Muscle layer of colon (tissue), 2 donors: ENCODE measurements around the gene FBXO36.
"Not testable (repeated sequence)": the region's sequence is repeated elsewhere in the genome, so short reads cannot be mapped to it uniquely, and the experiment has no call there.

ENCODE experiments used
- H3K27ac ChIP-seq: one replicate; pipeline ENCODE4 v1.7.0; 2013; ENCODE audit warnings: low read depth, mild to moderate bottlenecking, low read length, moderate library complexity
- H3K27me3 ChIP-seq, 2 donors: one replicate each; pipeline ENCODE4 v1.7.0; 2013; ENCODE audit warnings: low read length in 2 of 2, mild to moderate bottlenecking in 2 of 2; ENCODE audit not compliant: insufficient read depth in 2 of 2, control insufficient read depth in 1 of 2
- H3K36me3 ChIP-seq: one replicate; pipeline ENCODE4 v1.7.0; 2013; ENCODE audit warnings: mild to moderate bottlenecking, low read length; ENCODE audit not compliant: insufficient read depth
- H3K4me1 ChIP-seq: one replicate; pipeline ENCODE4 v1.7.0; 2013; ENCODE audit warnings: mild to moderate bottlenecking, low read length; ENCODE audit not compliant: insufficient read depth
- H3K4me3 ChIP-seq, 2 donors: one replicate each; pipeline ENCODE4 v1.7.0; 2013; ENCODE audit warnings: low read length in 2 of 2, low read depth in 1 of 2, mild to moderate bottlenecking in 1 of 2, moderate library complexity in 1 of 2
- H3K9ac ChIP-seq: one replicate; pipeline ENCODE4 v1.7.0; 2013; ENCODE audit warnings: low read length
- H3K9me3 ChIP-seq: one replicate; pipeline ENCODE4 v1.7.0; 2013; ENCODE audit warnings: mild to moderate bottlenecking, low read length
- donor health status: abdominal sarcoma.
- donor health status: Adenocarcinoma of cecum.

FBXO36 gene

DNA sequence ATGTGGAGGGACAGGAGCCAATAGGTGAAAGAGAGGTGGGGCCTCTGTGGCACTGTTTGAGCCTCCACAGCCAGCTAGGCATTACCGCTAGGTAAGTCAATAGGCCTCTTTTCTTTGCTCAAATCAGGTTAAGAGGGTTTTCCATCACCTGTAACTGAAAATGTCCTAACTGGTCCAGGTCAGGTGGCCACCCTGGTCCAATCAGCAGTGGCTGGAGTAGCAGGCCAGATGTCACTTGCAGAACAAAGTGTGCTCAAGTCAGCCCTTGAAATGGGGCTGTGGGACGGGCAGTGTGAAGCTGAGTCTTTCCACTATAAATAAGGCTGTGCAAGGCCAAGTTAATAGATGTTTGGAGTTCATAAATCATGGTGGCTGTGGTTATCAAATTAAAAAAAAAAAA, 20.9 kb downstream of the FBXO36 start:
- Histone ChIP-seq H3K9ac (no peak overlapping the region), H3K4me1 (peaks cover 7% of the 10 kb centered on the region), H3K36me3 (no peaks in the 10 kb centered on the region), H3K27me3 (no peaks in the 10 kb centered on the region), H3K27ac (no peak overlapping the region), H3K4me3 (no peak overlapping the region), H3K9me3 (no peaks in the 10 kb centered on the region)

DNA sequence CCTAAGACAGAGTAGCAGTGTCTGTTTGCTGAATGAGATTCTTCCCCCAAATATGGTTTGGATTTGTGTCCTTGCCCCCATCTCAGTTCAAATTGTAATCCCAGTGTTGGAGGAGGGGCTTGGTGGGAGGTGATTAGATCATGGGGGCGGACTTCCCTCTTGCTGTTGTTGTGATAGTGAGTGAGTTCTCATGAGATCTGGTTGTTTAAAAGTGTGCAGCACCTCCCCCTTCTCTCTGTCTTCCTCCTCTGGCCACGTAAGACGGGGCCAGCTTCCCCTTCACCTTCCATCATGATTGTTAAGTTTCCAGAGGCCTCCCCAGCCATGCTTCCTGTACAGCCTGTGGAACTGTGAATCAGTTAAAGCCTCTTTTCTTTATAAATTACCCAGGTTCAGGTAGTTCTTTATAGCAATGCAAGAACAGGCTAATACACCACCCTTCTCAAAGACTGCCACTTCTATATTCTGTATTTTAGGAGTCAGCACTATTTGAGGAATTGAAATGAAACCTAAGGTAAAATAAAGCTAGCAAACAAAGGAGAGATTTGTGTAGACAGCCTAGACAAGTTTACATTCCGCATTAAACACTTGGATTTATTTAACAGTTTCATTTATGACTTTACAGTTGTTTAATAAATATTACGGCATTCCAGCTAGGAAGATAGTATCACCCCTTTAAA, 21.6 kb downstream of the FBXO36 start:
- H3K36me3 ChIP-seq: no peaks in the 10 kb centered on the region
- no peaks in the 10 kb centered on the region for H3K9me3 ChIP-seq
- no peak overlapping the region for H3K4me3 ChIP-seq
- H3K9ac ChIP-seq: no peak overlapping the region
- H3K27ac ChIP-seq: no peak overlapping the region
- no peaks in the 10 kb centered on the region for H3K27me3 ChIP-seq
- H3K4me1 ChIP-seq: peaks cover 7% of the 10 kb centered on the region

GRCh38 chr2:229945975-229946374, 23.7 kb downstream of the FBXO36 start:
- H3K36me3 ChIP-seq: no peaks in the 10 kb centered on the region
- H3K4me1 ChIP-seq: peaks cover 7% of the 10 kb centered on the region
- H3K27ac ChIP-seq: no peak overlapping the region
- H3K9me3 ChIP-seq: no peaks in the 10 kb centered on the region
- no peak overlapping the region for H3K9ac ChIP-seq
- H3K27me3 ChIP-seq: no peaks in the 10 kb centered on the region
- H3K4me3 ChIP-seq: no peak overlapping the region

GRCh38 chr2:229947544-229947943, 25.2 kb downstream of the FBXO36 start:
- Histone ChIP-seq H3K27me3 (no peaks in the 10 kb centered on the region), H3K9ac (no peak overlapping the region), H3K36me3 (no peaks in the 10 kb centered on the region), H3K9me3 (no peaks in the 10 kb centered on the region), H3K27ac (no peak overlapping the region), H3K4me1 (peaks cover 7% of the 10 kb centered on the region), H3K4me3 (no peak overlapping the region)

DNA sequence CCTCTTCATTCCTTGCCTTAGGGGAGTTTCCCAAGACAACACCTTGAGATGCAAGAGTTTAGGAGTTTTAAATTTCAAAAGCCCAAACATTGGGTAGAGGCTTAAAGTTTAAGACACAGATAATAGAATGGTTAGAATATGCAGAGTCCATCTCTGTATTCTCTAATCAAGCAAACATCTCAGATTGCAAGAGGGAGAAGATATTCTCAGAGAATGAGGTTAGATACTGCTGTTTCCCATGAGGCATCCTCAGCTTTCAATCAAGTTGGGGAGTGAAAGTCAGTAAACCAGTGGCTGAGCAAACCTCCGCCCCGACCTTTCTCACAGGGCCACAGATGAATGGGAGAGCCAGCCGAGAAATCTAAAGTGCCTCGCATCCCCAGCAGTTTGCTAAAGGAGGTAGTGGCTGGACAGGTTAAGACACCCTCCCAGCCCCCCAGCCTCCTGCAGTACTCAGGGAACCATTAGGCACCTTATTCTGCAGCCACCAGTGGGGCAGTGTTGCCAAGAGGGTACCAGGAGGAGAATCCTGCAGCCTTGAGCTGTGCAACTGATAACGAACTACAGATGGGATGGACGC, 30.0 kb downstream of the FBXO36 start:
- no peaks in the 10 kb centered on the region for H3K27me3 ChIP-seq
- no peak overlapping the region for H3K9ac ChIP-seq
- no peaks in the 10 kb centered on the region for H3K36me3 ChIP-seq
- no peaks in the 10 kb centered on the region for H3K9me3 ChIP-seq
- no peak overlapping the region for H3K27ac ChIP-seq
- no peak overlapping the region for H3K4me3 ChIP-seq
- H3K4me1 ChIP-seq: no peaks in the 10 kb centered on the region

DNA sequence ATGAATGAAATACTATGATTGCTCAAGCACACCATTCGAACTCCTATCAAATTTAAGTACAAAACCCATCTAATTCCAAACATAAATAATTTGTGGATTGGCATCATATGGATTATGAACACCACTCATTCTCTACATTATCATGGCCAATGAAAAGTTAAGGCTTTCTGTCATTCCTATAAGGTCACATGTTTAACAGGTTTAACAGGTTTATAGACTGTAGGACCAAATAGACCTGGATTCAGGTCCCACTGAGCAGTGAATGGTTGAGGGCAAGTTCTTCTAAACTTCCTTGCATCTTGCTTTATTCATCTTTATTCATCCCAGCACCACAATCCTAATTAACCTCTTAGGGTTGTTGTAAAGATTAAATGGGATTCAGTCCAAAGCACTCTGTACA, 33.4 kb downstream of the FBXO36 start:
- H3K9me3 ChIP-seq: no peaks in the 10 kb centered on the region
- H3K36me3 ChIP-seq: no peaks in the 10 kb centered on the region
- H3K9ac ChIP-seq: no peak overlapping the region
- H3K4me1 ChIP-seq: no peaks in the 10 kb centered on the region
- H3K27me3 ChIP-seq: no peaks in the 10 kb centered on the region
- no peak overlapping the region for H3K4me3 ChIP-seq
- no peak overlapping the region for H3K27ac ChIP-seq

DNA sequence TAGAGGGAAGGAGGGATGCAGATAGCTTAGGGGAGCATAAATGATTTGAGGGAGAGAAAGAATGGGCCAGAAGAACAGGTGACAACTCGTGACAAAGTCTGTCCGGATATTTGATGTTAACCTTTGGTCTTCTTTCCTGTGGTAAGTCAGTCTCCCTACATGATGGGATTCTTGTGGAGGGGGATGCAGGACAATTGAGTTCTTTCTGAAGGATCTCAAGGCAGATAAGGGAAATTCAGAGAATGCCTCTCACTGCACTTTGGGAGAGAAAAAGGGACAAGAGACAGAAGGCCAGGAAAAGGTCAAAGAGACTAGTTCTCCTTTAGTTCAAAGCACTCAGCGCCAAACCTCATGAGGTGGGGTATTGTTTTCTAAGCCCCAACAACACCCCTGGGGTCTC, 34.2 kb downstream of the FBXO36 start:
- Histone ChIP-seq H3K36me3 (no peaks in the 10 kb centered on the region), H3K4me3 (no peak overlapping the region), H3K4me1 (no peaks in the 10 kb centered on the region), H3K9ac (no peak overlapping the region), H3K9me3 (no peaks in the 10 kb centered on the region), H3K27me3 (no peaks in the 10 kb centered on the region), H3K27ac (no peak overlapping the region)

- H3K4me3 ChIP-seq, H3K27ac ChIP-seq, H3K9me3 ChIP-seq, H3K4me1 ChIP-seq, H3K27me3 ChIP-seq, H3K9ac ChIP-seq, H3K36me3 ChIP-seq: not testable (repeated sequence)
Observed at GRCh38 chr2:229963596-229963995, 41.3 kb downstream of the FBXO36 start.

GRCh38 chr2:229969921-229970320, 47.6 kb downstream of the FBXO36 start:
- Histone ChIP-seq H3K4me1 (peaks cover 8% of the 10 kb centered on the region), H3K36me3 (no peaks in the 10 kb centered on the region), H3K27ac (no peak overlapping the region)

DNA sequence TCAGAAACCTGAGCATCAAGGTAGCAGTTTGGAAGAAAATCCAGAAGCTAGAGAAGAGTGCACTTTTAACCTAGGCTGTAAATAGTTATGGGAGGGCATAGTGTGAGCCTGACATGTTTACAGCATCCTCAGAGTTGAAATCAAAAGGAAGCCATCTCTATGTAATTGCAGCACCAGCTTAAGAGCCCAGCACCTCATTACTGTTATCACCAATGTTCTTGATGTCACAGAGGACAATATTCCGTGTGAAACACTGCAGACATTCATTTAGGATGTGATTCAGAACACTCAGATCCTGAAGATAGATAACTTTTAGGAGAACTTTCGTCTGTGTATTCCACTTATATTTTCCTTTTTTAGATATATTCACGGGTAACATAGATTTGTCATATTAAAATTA, 48.1 kb downstream of the FBXO36 start:
- no peaks in the 10 kb centered on the region for H3K9me3 ChIP-seq
- H3K9ac ChIP-seq: no peak overlapping the region
- no peak overlapping the region for H3K27ac ChIP-seq
- peaks cover 8% of the 10 kb centered on the region for H3K4me1 ChIP-seq
- H3K36me3 ChIP-seq: no peaks in the 10 kb centered on the region
- H3K4me3 ChIP-seq: no peak overlapping the region
- no peaks in the 10 kb centered on the region for H3K27me3 ChIP-seq

More at GRCh38 chr2:229969921-229970320, 47.6 kb downstream of the FBXO36 start:
- no peaks in the 10 kb centered on the region for H3K9me3 ChIP-seq
- no peak overlapping the region for H3K4me3 ChIP-seq
- no peak overlapping the region for H3K9ac ChIP-seq
- no peaks in the 10 kb centered on the region for H3K27me3 ChIP-seq

GRCh38 chr2:229971298-229971790, 49.0 kb downstream of the FBXO36 start:
- Histone ChIP-seq H3K4me3 (no peak overlapping the region), H3K27me3 (no peaks in the 10 kb centered on the region), H3K9me3 (no peaks in the 10 kb centered on the region), H3K27ac (no peak overlapping the region), H3K36me3 (no peaks in the 10 kb centered on the region), H3K9ac (no peak overlapping the region), H3K4me1 (peaks cover 8% of the 10 kb centered on the region)

DNA sequence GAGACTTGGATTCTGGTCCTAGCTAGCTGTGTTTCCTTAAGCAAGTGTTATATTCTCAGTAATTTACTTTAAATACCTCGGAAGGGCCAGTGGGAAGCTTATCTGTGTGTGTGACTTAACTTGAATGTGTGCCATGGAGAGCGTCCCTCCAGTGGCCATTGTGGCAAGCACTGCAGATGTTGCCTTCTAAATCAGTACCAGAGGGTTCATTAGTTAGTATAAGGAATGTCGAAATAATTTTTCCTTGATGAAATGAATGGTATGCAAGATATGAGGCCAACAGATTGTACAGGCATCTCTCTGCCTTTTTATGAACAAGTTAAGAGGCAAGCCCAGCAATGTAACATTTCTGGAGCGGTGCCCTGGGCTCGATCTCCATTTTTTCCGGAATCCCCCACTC, 52.0 kb downstream of the FBXO36 start:
- Histone ChIP-seq H3K9me3 (no peaks in the 10 kb centered on the region), H3K4me1 (peaks cover 8% of the 10 kb centered on the region), H3K27me3 (no peaks in the 10 kb centered on the region), H3K9ac (no peak overlapping the region), H3K36me3 (no peaks in the 10 kb centered on the region), H3K4me3 (no peak overlapping the region), H3K27ac (no peak overlapping the region)
